HepG2 (cell line): ENCODE measurements around the gene HMGN1. TPM values are rescaled to one million over a fixed set of nuclear protein-coding genes. Genes with fewer than 3 reads are reported as not detected.

Experiments
- JUN ChIP-seq: sonication (generic); formaldehyde crosslinking; IDR thresholded peaks from 2 replicates; pipeline ENCODE4 v1.4.0; 2020; ENCODE audit warnings: mild to moderate bottlenecking, missing genetic modification reagents
- KLF16 ChIP-seq, 2 experiments: sonication (generic) in 1 of 2; formaldehyde crosslinking in 1 of 2; IDR thresholded peaks; 2 replicates each; pipeline versions ENCODE4 v1.6.1 to v1.8.0; 2016 to 2023; ENCODE audit warnings: missing genetic modification reagents in 2 of 2, missing compliant biosample characterization in 1 of 2
- REXO4 ChIP-seq: sonication (generic); formaldehyde crosslinking; IDR thresholded peaks from 2 replicates; pipeline ENCODE4 v1.8.0; 2022; ENCODE audit warnings: missing genetic modification reagents, mild to moderate bottlenecking, borderline replicate concordance
- SIX1 ChIP-seq: sonication (generic); formaldehyde crosslinking; IDR thresholded peaks from 2 replicates; pipeline ENCODE4 v1.4.0; 2020; ENCODE audit warnings: missing genetic modification reagents, borderline replicate concordance
- SNAI1 ChIP-seq: sonication (generic); formaldehyde crosslinking; IDR thresholded peaks from 2 replicates; pipeline ENCODE4 v1.5.0; 2020; ENCODE audit warnings: mild to moderate bottlenecking, missing genetic modification reagents, borderline replicate concordance
- XBP1 ChIP-seq: sonication (generic); formaldehyde crosslinking; IDR thresholded peaks from 2 replicates; pipeline ENCODE4 v1.5.0; 2020; ENCODE audit warnings: missing genetic modification reagents
- YEATS4 ChIP-seq: sonication (generic); formaldehyde crosslinking; IDR thresholded peaks from 2 replicates; pipeline ENCODE4 v1.4.0; 2020; ENCODE audit warnings: missing genetic modification reagents, borderline replicate concordance
- ZNF124 ChIP-seq: sonication (generic); formaldehyde crosslinking; IDR thresholded peaks from 2 replicates; pipeline ENCODE4 v1.4.0; 2020; ENCODE audit warnings: missing genetic modification reagents
- ZNF367 ChIP-seq: sonication (generic); formaldehyde crosslinking; IDR thresholded peaks from 2 replicates; pipeline ENCODE4 v1.4.0; 2020; ENCODE audit warnings: missing genetic modification reagents, borderline replicate concordance
- ZNF605 ChIP-seq: sonication (generic); formaldehyde crosslinking; IDR thresholded peaks from 2 replicates; pipeline ENCODE4 v1.8.0; 2022; ENCODE audit warnings: mild to moderate bottlenecking, missing genetic modification reagents
- ZNF687 ChIP-seq: sonication (generic); formaldehyde crosslinking; IDR thresholded peaks from 2 replicates; pipeline ENCODE4 v1.5.1; 2020; ENCODE audit warnings: mild to moderate bottlenecking, missing genetic modification reagents, moderate library complexity
- ZNF746 ChIP-seq: sonication (generic); formaldehyde crosslinking; IDR thresholded peaks from 2 replicates; pipeline ENCODE4 v1.8.0; 2022; ENCODE audit warnings: mild to moderate bottlenecking, missing genetic modification reagents
- ZNF781 ChIP-seq: sonication (generic); formaldehyde crosslinking; IDR thresholded peaks from 2 replicates; pipeline ENCODE4 v1.5.1; 2020; ENCODE audit warnings: borderline replicate concordance, mild to moderate bottlenecking, missing genetic modification reagents; ENCODE audit errors: not compliant biosample characterization
- ZSCAN9 ChIP-seq: IDR thresholded peaks from 2 replicates; pipeline ENCODE4 v1.6.1; 2016; ENCODE audit warnings: borderline replicate concordance
- polyA plus RNA-seq, 8 experiments: library from polyadenylated mRNA; depleted of rRNA in 3 of 8; stranded (reverse) in 7 of 8; unstranded in 1 of 8; fragments of >200 nt; fragmentation: Illumina TruSeq in 4 of 8; extraction: Trizol in 4 of 8; gene quantifications; 2 replicates each; pipeline versions ENCODE4 v1.2.1 to v1.2.3, GENCODE V29; 2011 to 2016; ENCODE audit warnings: low read depth in 4 of 8, missing spikeins in 1 of 8, mixed read lengths in 1 of 8; ENCODE audit not compliant: insufficient read depth in 1 of 8
- total RNA-seq, 5 experiments: library from RNA; depleted of rRNA; stranded (reverse); fragments of >200 nt; fragmentation: Illumina TruSeq; extraction: Trizol; gene quantifications; 2 replicates each; pipeline ENCODE4 v1.2.3, GENCODE V29; 2016; ENCODE audit warnings: low read depth in 1 of 5
- TF ChIP-seq, protein P1 (sequence below): sonication (generic); formaldehyde crosslinking; IDR thresholded peaks from 2 replicates; pipeline ENCODE4 v1.4.0; 2020; ENCODE audit warnings: mild to moderate bottlenecking, missing genetic modification reagents
- TF ChIP-seq, protein P2 (sequence below): sonication (generic); formaldehyde crosslinking; IDR thresholded peaks from 2 replicates; pipeline ENCODE4 v1.8.1; 2023; ENCODE audit warnings: mild to moderate bottlenecking, missing genetic modification reagents, borderline replicate concordance
- TF ChIP-seq, protein P3 (sequence below): sonication (generic); formaldehyde crosslinking; IDR thresholded peaks from 2 replicates; pipeline ENCODE4 v1.4.0; 2020; ENCODE audit warnings: mild to moderate bottlenecking, missing genetic modification reagents
- TF ChIP-seq, protein P4 (sequence below): sonication (generic); formaldehyde crosslinking; IDR thresholded peaks from 2 replicates; pipeline ENCODE4 v1.4.0; 2020; ENCODE audit warnings: missing genetic modification reagents
- TF ChIP-seq, protein P5 (sequence below): sonication (generic); formaldehyde crosslinking; IDR thresholded peaks from 2 replicates; pipeline ENCODE4 v1.4.0; 2020; ENCODE audit warnings: mild to moderate bottlenecking, missing genetic modification reagents

HMGN1 gene
- total and polyA plus RNA-seq, 2 of the 13 experiments (the other 11 are each of a cell fraction or from before 2014, with no cell fraction given) = 104 to 286 TPM

DNA sequence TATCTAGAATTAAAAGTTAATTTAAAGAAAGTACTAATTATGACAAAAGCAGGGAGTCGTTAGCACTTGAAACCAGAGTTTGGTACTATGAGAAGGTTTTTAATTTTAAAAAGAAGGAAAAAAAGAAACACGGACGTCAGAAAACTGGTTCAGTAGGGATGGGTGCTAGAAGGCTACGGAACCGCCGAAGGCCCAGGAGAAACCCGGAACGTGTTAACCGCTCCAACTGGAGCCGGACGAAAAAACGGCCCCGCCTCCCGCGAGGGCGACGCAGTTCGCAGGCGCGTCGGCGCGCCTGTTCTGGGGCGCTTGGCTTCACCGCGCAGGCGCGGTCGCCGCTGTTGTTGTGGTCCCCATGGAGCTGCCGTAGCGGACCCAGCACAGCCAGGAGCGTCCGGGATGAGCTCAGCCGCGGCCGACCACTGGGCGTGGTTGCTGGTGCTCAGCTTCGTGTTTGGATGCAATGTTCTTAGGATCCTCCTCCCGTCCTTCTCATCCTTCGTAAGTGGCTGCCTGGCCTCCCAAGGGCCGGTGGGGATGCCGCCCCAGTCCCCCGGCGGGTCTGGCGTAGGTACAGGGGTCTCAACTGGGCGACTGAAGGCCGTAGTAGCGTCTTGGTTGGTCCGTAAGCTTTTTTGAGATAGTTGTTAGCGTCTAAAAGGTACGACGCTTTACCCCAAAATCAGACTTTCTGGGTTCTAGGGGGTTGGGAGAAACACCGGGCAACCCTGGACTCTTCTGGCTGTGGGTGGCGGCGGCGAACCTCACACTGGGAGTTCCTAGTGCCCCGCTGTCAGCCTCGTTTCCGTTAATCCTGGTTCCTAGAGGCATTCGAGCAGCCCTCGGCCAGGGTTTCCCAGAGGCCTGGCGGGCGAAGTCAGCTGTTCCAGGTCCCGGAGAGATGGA, 31.4 kb upstream of the HMGN1 start (continued):
- TF ChIP-seq KLF16 (CRISPR knock-in tag; IDR thresholded peaks at IDR 0.05) (no peak), XBP1 (CRISPR knock-in tag) (no peak), JUN (CRISPR knock-in tag) (no peak), ZNF367 (CRISPR knock-in tag) (no peak), ZNF687 (CRISPR knock-in tag) (peak; percentile 87), SIX1 (CRISPR knock-in tag) (no peak), YEATS4 (CRISPR knock-in tag) (no peak), ZSCAN9 (CRISPR knock-in tag) (peak; percentile 24; the same call in 1 of the 2 replicates), ZNF605 (CRISPR knock-in tag) (no peak), SNAI1 (CRISPR knock-in tag) (no peak), ZNF746 (no peak), REXO4 (CRISPR knock-in tag) (no peak), ZNF124 (CRISPR knock-in tag) (no peak), ZNF781 (no peak)
- TF ChIP-seq, protein P1, sequence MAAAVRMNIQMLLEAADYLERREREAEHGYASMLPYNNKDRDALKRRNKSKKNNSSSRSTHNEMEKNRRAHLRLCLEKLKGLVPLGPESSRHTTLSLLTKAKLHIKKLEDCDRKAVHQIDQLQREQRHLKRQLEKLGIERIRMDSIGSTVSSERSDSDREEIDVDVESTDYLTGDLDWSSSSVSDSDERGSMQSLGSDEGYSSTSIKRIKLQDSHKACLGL (CRISPR knock-in tag) = no peak
- TF ChIP-seq, protein P2, sequence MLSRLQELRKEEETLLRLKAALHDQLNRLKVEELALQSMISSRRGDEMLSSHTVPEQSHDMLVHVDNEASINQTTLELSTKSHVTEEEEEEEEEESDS (CRISPR knock-in tag) = no peak
- TF ChIP-seq, protein P3, sequence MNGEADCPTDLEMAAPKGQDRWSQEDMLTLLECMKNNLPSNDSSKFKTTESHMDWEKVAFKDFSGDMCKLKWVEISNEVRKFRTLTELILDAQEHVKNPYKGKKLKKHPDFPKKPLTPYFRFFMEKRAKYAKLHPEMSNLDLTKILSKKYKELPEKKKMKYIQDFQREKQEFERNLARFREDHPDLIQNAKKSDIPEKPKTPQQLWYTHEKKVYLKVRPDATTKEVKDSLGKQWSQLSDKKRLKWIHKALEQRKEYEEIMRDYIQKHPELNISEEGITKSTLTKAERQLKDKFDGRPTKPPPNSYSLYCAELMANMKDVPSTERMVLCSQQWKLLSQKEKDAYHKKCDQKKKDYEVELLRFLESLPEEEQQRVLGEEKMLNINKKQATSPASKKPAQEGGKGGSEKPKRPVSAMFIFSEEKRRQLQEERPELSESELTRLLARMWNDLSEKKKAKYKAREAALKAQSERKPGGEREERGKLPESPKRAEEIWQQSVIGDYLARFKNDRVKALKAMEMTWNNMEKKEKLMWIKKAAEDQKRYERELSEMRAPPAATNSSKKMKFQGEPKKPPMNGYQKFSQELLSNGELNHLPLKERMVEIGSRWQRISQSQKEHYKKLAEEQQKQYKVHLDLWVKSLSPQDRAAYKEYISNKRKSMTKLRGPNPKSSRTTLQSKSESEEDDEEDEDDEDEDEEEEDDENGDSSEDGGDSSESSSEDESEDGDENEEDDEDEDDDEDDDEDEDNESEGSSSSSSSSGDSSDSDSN (CRISPR knock-in tag) = peak; percentile 45
- TF ChIP-seq, protein P4, sequence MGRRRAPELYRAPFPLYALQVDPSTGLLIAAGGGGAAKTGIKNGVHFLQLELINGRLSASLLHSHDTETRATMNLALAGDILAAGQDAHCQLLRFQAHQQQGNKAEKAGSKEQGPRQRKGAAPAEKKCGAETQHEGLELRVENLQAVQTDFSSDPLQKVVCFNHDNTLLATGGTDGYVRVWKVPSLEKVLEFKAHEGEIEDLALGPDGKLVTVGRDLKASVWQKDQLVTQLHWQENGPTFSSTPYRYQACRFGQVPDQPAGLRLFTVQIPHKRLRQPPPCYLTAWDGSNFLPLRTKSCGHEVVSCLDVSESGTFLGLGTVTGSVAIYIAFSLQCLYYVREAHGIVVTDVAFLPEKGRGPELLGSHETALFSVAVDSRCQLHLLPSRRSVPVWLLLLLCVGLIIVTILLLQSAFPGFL (CRISPR knock-in tag) = no peak
- TF ChIP-seq, protein P5, sequence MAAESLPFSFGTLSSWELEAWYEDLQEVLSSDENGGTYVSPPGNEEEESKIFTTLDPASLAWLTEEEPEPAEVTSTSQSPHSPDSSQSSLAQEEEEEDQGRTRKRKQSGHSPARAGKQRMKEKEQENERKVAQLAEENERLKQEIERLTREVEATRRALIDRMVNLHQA (CRISPR knock-in tag) = no peak
